ENCODE measurements around the gene PTRH1.

- TF ChIP-seq CTCF (IDR thresholded peaks at IDR 0.05) = no peak
- TF ChIP-seq JUND (IDR thresholded peaks at IDR 0.05) = no peak
- TF ChIP-seq POLR2AphosphoS5 (IDR thresholded peaks at IDR 0.05; ENCODE audit: low read depth, low read length) = no peak
- TF ChIP-seq ZBTB33 (IDR thresholded peaks at IDR 0.05; ENCODE audit: borderline replicate concordance, low read depth) = no peak
- no peak for TF ChIP-seq RAD21 (IDR thresholded peaks at IDR 0.05; ENCODE audit: low read length)
- no peak for TF ChIP-seq EZH2phosphoT487 (IDR thresholded peaks at IDR 0.05; ENCODE audit: borderline replicate concordance, low read depth)
- no peak for TF ChIP-seq RCOR1 (IDR thresholded peaks at IDR 0.05; ENCODE audit: low read length)
- no peak for TF ChIP-seq FOXJ3 (CRISPR knock-in tag; IDR thresholded peaks at IDR 0.05)
- TF ChIP-seq GATA2 (CRISPR knock-in tag; IDR thresholded peaks at IDR 0.05) = no peak
- TF ChIP-seq TAF1 (IDR thresholded peaks at IDR 0.05; ENCODE audit: borderline replicate concordance, low read depth, low read length) = 0 out of 2 replicates have a peak, but pooled peaks have one; percentile 13
- TF ChIP-seq MXI1 (IDR thresholded peaks at IDR 0.05; ENCODE audit: low read depth, low read length) = peak; percentile 92
Observed at GRCh38 chr9:127715470-127716337, at the start of gene PTRH1, which contains the start of gene TTC16.
